ENCODE results near the gene CBS.
"Not testable (repeated sequence)": the region's sequence is repeated elsewhere in the genome, so short reads cannot be mapped to it uniquely, and the experiment has no call there.

DNA sequence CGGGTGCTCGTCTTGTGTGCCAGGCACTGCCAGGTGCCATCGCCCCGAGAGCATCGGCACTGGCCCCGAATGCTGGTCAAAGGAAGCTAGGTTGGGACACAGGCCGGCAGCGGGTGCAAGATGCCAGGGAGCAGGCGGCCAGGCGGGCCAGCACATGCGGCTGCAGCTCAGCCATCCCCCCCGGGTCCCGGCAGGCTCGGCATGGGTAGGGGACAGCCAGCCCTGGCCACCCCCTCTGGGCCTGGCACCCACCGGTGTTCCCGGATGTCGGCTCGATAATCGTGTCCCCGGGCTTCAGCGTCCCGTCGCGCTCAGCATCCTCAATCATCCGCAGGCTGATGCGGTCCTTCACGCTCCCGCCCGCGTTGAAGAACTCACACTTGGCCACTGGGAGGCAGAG, 9.6 kb downstream of the CBS start:
- TF ChIP-seq, protein P1, sequence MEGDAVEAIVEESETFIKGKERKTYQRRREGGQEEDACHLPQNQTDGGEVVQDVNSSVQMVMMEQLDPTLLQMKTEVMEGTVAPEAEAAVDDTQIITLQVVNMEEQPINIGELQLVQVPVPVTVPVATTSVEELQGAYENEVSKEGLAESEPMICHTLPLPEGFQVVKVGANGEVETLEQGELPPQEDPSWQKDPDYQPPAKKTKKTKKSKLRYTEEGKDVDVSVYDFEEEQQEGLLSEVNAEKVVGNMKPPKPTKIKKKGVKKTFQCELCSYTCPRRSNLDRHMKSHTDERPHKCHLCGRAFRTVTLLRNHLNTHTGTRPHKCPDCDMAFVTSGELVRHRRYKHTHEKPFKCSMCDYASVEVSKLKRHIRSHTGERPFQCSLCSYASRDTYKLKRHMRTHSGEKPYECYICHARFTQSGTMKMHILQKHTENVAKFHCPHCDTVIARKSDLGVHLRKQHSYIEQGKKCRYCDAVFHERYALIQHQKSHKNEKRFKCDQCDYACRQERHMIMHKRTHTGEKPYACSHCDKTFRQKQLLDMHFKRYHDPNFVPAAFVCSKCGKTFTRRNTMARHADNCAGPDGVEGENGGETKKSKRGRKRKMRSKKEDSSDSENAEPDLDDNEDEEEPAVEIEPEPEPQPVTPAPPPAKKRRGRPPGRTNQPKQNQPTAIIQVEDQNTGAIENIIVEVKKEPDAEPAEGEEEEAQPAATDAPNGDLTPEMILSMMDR (IDR thresholded peaks at IDR 0.05): not testable (repeated sequence)
- not testable (repeated sequence) for TF ChIP-seq EP300, POLR2A, POLR2AphosphoS5 (IDR thresholded peaks at IDR 0.05)

All from stomach (tissue), 4 donors.